ENCODE measurements around the gene TESPA1.

Gene TESPA1

DNA sequence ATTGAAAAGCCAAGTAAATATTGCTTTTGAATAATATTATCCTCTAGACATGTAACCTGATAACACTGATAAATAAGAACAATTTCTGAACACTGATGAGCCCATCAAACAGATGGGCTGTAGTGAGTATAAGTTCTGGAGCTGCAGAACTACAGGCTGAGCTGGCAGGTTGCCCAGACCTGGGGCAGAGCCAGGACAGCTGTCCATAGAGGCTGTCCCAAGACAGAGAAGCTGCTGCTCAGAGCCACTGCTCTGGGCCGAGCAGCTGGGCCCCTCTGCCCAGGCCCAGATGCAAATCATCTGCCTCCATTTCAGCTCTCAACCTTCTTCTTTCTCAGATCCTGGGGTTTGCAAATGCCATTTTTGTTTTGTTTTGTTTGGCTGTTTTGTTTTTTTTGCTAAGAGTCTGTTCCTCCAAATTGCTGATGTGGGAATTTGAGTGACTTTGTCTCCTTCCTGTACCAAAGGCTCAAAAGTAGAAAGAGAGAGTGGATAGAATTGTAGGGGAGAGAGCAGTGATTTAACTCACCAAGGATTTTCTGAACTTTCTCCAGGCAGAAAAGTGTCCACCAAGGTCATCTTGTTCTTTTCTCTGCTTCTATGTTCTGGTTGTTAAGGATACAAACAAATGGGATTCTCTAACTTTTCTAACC is 4.0 kb upstream of the TESPA1 start:
- Histone ChIP-seq H3K9me3 (ENCODE audit: control insufficient read depth, insufficient read depth, low read depth, low read length) (no peaks in the 10 kb centered on the region), H3K4me1 (ENCODE audit: control insufficient read depth, insufficient read depth, low read length) (no peaks in the 10 kb centered on the region), H3K36me3 (ENCODE audit: control insufficient read depth in 2 of 2, insufficient read depth in 1 of 2, low read length in 2 of 2) (no peaks in the 10 kb centered on the region), H3K4me3 (ENCODE audit: low read depth, low read length) (no peak overlapping the region), H3K27ac (ENCODE audit: extremely low read depth, low read depth, low read length) (no peak overlapping the region)
- CTCF ChIA-PET: no interaction called here
- TF ChIP-seq, protein P1, sequence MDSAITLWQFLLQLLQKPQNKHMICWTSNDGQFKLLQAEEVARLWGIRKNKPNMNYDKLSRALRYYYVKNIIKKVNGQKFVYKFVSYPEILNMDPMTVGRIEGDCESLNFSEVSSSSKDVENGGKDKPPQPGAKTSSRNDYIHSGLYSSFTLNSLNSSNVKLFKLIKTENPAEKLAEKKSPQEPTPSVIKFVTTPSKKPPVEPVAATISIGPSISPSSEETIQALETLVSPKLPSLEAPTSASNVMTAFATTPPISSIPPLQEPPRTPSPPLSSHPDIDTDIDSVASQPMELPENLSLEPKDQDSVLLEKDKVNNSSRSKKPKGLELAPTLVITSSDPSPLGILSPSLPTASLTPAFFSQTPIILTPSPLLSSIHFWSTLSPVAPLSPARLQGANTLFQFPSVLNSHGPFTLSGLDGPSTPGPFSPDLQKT (IDR thresholded peaks at IDR 0.05; ENCODE audit: borderline replicate concordance, low read depth, low read length): no peak
- TF ChIP-seq, protein P2, sequence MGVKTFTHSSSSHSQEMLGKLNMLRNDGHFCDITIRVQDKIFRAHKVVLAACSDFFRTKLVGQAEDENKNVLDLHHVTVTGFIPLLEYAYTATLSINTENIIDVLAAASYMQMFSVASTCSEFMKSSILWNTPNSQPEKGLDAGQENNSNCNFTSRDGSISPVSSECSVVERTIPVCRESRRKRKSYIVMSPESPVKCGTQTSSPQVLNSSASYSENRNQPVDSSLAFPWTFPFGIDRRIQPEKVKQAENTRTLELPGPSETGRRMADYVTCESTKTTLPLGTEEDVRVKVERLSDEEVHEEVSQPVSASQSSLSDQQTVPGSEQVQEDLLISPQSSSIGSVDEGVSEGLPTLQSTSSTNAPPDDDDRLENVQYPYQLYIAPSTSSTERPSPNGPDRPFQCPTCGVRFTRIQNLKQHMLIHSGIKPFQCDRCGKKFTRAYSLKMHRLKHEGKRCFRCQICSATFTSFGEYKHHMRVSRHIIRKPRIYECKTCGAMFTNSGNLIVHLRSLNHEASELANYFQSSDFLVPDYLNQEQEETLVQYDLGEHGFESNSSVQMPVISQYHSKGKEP (tag by site-specific recombination; IDR thresholded peaks at IDR 0.05): no peak
- no peak for TF ChIP-seq ZNF658 (tag by site-specific recombination; IDR thresholded peaks at IDR 0.05)
- TF ChIP-seq KLF9 (tag by site-specific recombination; IDR thresholded peaks at IDR 0.05; ENCODE audit: low read depth): no peak
- TF ChIP-seq, protein P3, sequence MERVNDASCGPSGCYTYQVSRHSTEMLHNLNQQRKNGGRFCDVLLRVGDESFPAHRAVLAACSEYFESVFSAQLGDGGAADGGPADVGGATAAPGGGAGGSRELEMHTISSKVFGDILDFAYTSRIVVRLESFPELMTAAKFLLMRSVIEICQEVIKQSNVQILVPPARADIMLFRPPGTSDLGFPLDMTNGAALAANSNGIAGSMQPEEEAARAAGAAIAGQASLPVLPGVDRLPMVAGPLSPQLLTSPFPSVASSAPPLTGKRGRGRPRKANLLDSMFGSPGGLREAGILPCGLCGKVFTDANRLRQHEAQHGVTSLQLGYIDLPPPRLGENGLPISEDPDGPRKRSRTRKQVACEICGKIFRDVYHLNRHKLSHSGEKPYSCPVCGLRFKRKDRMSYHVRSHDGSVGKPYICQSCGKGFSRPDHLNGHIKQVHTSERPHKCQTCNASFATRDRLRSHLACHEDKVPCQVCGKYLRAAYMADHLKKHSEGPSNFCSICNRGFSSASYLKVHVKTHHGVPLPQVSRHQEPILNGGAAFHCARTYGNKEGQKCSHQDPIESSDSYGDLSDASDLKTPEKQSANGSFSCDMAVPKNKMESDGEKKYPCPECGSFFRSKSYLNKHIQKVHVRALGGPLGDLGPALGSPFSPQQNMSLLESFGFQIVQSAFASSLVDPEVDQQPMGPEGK (tag by site-specific recombination; IDR thresholded peaks at IDR 0.05): no peak
- TF ChIP-seq, protein P4, sequence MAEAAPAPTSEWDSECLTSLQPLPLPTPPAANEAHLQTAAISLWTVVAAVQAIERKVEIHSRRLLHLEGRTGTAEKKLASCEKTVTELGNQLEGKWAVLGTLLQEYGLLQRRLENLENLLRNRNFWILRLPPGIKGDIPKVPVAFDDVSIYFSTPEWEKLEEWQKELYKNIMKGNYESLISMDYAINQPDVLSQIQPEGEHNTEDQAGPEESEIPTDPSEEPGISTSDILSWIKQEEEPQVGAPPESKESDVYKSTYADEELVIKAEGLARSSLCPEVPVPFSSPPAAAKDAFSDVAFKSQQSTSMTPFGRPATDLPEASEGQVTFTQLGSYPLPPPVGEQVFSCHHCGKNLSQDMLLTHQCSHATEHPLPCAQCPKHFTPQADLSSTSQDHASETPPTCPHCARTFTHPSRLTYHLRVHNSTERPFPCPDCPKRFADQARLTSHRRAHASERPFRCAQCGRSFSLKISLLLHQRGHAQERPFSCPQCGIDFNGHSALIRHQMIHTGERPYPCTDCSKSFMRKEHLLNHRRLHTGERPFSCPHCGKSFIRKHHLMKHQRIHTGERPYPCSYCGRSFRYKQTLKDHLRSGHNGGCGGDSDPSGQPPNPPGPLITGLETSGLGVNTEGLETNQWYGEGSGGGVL (tag by site-specific recombination; IDR thresholded peaks at IDR 0.05): no peak
- no peak for TF ChIP-seq ZNF529 (tag by site-specific recombination; IDR thresholded peaks at IDR 0.05; ENCODE audit: insufficient replicate concordance)
- no peak for TF ChIP-seq ZNF146 (tag by site-specific recombination; IDR thresholded peaks at IDR 0.05)
- TF ChIP-seq ZNF501 (tag by site-specific recombination; IDR thresholded peaks at IDR 0.05): no peak
- TF ChIP-seq ZNF140 (tag by site-specific recombination; IDR thresholded peaks at IDR 0.05): no peak
- TF ChIP-seq ZNF48 (tag by site-specific recombination; IDR thresholded peaks at IDR 0.05): no peak
- TF ChIP-seq ZNF830 (tag by site-specific recombination; IDR thresholded peaks at IDR 0.05; ENCODE audit: low read depth): no peak
- no peak for TF ChIP-seq SCRT2 (tag by site-specific recombination; IDR thresholded peaks at IDR 0.05)
- no peak for TF ChIP-seq ZNF792 (tag by site-specific recombination; IDR thresholded peaks at IDR 0.05)
- no peak for TF ChIP-seq ZNF610 (tag by site-specific recombination; IDR thresholded peaks at IDR 0.05; ENCODE audit: borderline replicate concordance)
- TF ChIP-seq ZFP3 (tag by site-specific recombination; IDR thresholded peaks at IDR 0.05; ENCODE audit: low read depth): no peak
- POLR2A ChIA-PET: no interaction called here

DNA sequence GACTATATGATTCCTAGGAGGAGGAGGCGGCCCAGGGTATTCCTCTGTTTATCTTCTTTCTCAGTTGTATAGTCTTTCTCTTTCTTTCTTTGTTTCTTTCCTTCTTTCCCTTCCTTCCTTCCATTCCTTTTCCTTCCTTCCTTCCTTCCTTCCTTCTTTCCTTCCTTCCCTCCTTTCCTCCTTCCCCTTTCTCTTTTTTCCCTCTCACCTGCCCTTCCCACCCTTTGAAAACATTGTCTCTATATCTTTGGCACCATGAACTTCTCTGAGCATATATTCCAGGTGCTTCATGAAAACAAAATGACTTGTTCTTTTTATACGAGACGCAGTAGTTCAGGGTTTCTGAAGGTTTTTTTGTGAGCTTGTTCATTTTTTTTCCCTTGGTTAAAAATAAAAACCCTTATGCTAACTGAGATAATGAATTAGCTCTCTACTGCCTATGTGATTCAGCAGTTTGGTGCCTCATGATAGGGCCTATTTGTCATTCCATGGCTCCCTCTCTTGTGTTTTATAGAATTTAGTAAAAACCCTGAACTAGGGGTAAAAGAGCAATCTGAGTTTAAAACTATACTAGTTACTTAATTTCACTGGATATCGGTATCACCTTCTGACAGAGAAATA is 3.2 kb upstream of the TESPA1 start:
- Histone ChIP-seq H3K4me3 (ENCODE audit: low read depth, low read length) (no peak overlapping the region), H3K9me3 (ENCODE audit: control insufficient read depth, insufficient read depth, low read depth, low read length) (no peaks in the 10 kb centered on the region), H3K4me1 (ENCODE audit: control insufficient read depth, insufficient read depth, low read length) (no peaks in the 10 kb centered on the region), H3K36me3 (ENCODE audit: control insufficient read depth in 2 of 2, insufficient read depth in 1 of 2, low read length in 2 of 2) (no peaks in the 10 kb centered on the region), H3K27ac (ENCODE audit: extremely low read depth, low read depth, low read length) (no peak overlapping the region)
- peak; percentile 39; the same call in 1 of the 2 replicates for TF ChIP-seq ZNF366 (tag by site-specific recombination; conservative IDR thresholded peaks at IDR 0.05)
- TF ChIP-seq, protein P5, sequence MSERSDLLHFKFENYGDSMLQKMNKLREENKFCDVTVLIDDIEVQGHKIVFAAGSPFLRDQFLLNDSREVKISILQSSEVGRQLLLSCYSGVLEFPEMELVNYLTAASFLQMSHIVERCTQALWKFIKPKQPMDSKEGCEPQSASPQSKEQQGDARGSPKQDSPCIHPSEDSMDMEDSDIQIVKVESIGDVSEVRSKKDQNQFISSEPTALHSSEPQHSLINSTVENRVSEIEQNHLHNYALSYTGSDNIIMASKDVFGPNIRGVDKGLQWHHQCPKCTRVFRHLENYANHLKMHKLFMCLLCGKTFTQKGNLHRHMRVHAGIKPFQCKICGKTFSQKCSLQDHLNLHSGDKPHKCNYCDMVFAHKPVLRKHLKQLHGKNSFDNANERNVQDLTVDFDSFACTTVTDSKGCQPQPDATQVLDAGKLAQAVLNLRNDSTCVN (tag by site-specific recombination; optimal IDR thresholded peaks at IDR 0.05): no peak
- POLR2A ChIA-PET: no interaction called here
- CTCF ChIA-PET: no interaction called here
